GM19193 (cell line): Measurements from ENCODE around the gene ARL16.

Experiments used
- POLR2A ChIP-seq: IDR thresholded peaks from 4 replicates; pipeline ENCODE4 v1.6.1; 2011; ENCODE audit not compliant: insufficient read depth, insufficient read length; ENCODE audit errors: extremely low read depth

ARL16 gene

GRCh38 chr17:81691608-81692007 lies 8.0 kb upstream of the ARL16 start:
- no peak for TF ChIP-seq POLR2A

- no peak for TF ChIP-seq POLR2A
These were observed 7.6 kb upstream of the ARL16 start for GRCh38 chr17:81691196-81691595.

GRCh38 chr17:81690549-81690948 lies 7.0 kb upstream of the ARL16 start:
- no peak for TF ChIP-seq POLR2A

GRCh38 chr17:81690066-81690465 lies 6.5 kb upstream of the ARL16 start:
- TF ChIP-seq POLR2A: no peak

GRCh38 chr17:81688616-81689015 lies 5.0 kb upstream of the ARL16 start:
- TF ChIP-seq POLR2A: no peak

- TF ChIP-seq POLR2A: no peak
These were observed 4.4 kb upstream of the ARL16 start for GRCh38 chr17:81687770-81688541.

GRCh38 chr17:81686614-81687013 lies 3.0 kb upstream of the ARL16 start:
- TF ChIP-seq POLR2A: no peak

GRCh38 chr17:81685108-81685507 lies 1.5 kb upstream of the ARL16 start:
- no peak for TF ChIP-seq POLR2A

- TF ChIP-seq POLR2A: no peak
These were observed 880 bp upstream of the ARL16 start for GRCh38 chr17:81684442-81684911.

GRCh38 chr17:81683208-81683583 lies 401 bp downstream of the ARL16 start:
- no peak for TF ChIP-seq POLR2A

- no peak for TF ChIP-seq POLR2A
These were observed 911 bp downstream of the ARL16 start for GRCh38 chr17:81682565-81683207.

- no peak for TF ChIP-seq POLR2A
These were observed 1.9 kb downstream of the ARL16 start for GRCh38 chr17:81681672-81682071.

- TF ChIP-seq POLR2A: no peak
These were observed 3.4 kb downstream of the ARL16 start for GRCh38 chr17:81680150-81680549.

GRCh38 chr17:81676906-81677305 lies 6.7 kb downstream of the ARL16 start:
- TF ChIP-seq POLR2A: no peak

GRCh38 chr17:81673561-81674258 lies 9.9 kb downstream of the ARL16 start:
- TF ChIP-seq POLR2A: no peak

- TF ChIP-seq POLR2A: no peak
These were observed 10.6 kb downstream of the ARL16 start for GRCh38 chr17:81672954-81673353.
